PFSK-1 (cell line): ENCODE results near the gene JMJD7.

Experiments
- FOXP2 ChIP-seq: optimal IDR thresholded peaks from 2 replicates; pipeline ENCODE3; 2011; ENCODE audit warnings: borderline replicate concordance, control low read depth, inconsistent platforms; ENCODE audit not compliant: insufficient read depth; ENCODE audit errors: extremely low read length, extremely low read depth
- POLR2AphosphoS5 ChIP-seq: IDR thresholded peaks from 2 replicates; pipeline ENCODE4 v1.6.1; 2012; ENCODE audit warnings: low read depth, mild to moderate bottlenecking, control low read depth, low read length, moderate library complexity
- REST ChIP-seq, 2 experiments: IDR thresholded peaks; 2 replicates each; pipeline versions ENCODE4 v1.6.1 to v1.8.0; 2011 to 2012; ENCODE audit warnings: low read depth in 2 of 2, low read length in 2 of 2, control low read depth in 1 of 2, inconsistent platforms in 1 of 2, mild to moderate bottlenecking in 1 of 2, moderate library complexity in 1 of 2; ENCODE audit not compliant: insufficient read depth in 1 of 2
- SIN3A ChIP-seq: IDR thresholded peaks from 2 replicates; pipeline ENCODE4 v1.6.1; 2012; ENCODE audit warnings: mild to moderate bottlenecking, low read length, moderate library complexity, borderline replicate concordance; ENCODE audit not compliant: insufficient read depth
- TAF1 ChIP-seq: IDR thresholded peaks from 2 replicates; pipeline ENCODE4 v1.6.1; 2012; ENCODE audit warnings: low read length, control low read depth, borderline replicate concordance; ENCODE audit not compliant: insufficient read depth

Gene JMJD7

GRCh38 chr15:41789662-41790061 is 38.2 kb upstream of the JMJD7 start:
- TF ChIP-seq REST (IDR thresholded peaks at IDR 0.05; ENCODE audit: insufficient read depth in 1 of 2, low read depth in 2 of 2, low read length in 2 of 2) (no peak), SIN3A (no peak), POLR2AphosphoS5 (no peak), FOXP2 (no peak), TAF1 (no peak)

- TF ChIP-seq SIN3A (no peak), REST (IDR thresholded peaks at IDR 0.05; ENCODE audit: insufficient read depth in 1 of 2, low read depth in 2 of 2, low read length in 2 of 2) (no peak), FOXP2 (no peak), POLR2AphosphoS5 (no peak), TAF1 (no peak)
Measured at GRCh38 chr15:41790169-41790568, 37.7 kb upstream of the JMJD7 start.

GRCh38 chr15:41790756-41791546 is 36.9 kb upstream of the JMJD7 start:
- TF ChIP-seq REST (IDR thresholded peaks at IDR 0.05; ENCODE audit: insufficient read depth in 1 of 2, low read depth in 2 of 2, low read length in 2 of 2) (no peak), POLR2AphosphoS5 (no peak), TAF1 (no peak), SIN3A (no peak)

GRCh38 chr15:41791547-41791937 is 36.4 kb upstream of the JMJD7 start:
- TF ChIP-seq POLR2AphosphoS5, result no peak
- no peak for TF ChIP-seq TAF1
- no peak for TF ChIP-seq REST (IDR thresholded peaks at IDR 0.05; ENCODE audit: insufficient read depth in 1 of 2, low read depth in 2 of 2, low read length in 2 of 2)
- TF ChIP-seq FOXP2, result no peak
- TF ChIP-seq SIN3A, result no peak
